ENCODE results near the gene SCEL. TPM values are rescaled to one million over a fixed set of nuclear protein-coding genes. Genes with fewer than 3 reads are reported as not detected.
"Not testable (repeated sequence)": the region's sequence is repeated elsewhere in the genome, so short reads cannot be mapped to it uniquely, and the experiment has no call there.

SCEL gene
- total RNA-seq: 0.31 TPM

DNA sequence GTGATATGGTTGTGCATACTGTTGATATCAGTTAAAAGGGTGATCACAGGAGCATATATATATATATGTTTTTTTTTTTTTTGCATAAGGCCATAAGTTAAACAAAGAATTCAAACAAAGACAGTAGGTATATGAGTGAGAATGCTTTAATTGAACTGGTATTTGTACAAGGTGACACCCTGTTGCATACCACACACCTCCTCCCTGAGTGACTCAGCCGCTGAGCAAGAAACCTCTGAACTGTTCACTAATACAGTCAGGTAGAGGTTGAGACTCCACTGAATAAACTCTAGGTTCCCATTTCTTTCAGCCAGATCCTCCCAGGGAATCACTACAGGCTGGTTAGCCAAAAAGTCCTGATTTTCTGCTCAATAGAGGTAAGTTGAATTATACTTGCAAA, at the start of gene SCEL:
Gene SCEL (plus strand): TSS at position 259 of the 400 bp plus-strand sequence. CDS start 20,170 bp downstream, outside the sequence.
- DNase-seq: no peak

- no peak for DNase-seq
Observed at GRCh38 chr13:77489566-77490337, 45.8 kb upstream of the SCEL start.

- no peak for DNase-seq
Observed at GRCh38 chr13:77492982-77493381, 42.5 kb upstream of the SCEL start.

- no peak for DNase-seq
Observed at GRCh38 chr13:77494226-77494625, 41.3 kb upstream of the SCEL start.

DNA sequence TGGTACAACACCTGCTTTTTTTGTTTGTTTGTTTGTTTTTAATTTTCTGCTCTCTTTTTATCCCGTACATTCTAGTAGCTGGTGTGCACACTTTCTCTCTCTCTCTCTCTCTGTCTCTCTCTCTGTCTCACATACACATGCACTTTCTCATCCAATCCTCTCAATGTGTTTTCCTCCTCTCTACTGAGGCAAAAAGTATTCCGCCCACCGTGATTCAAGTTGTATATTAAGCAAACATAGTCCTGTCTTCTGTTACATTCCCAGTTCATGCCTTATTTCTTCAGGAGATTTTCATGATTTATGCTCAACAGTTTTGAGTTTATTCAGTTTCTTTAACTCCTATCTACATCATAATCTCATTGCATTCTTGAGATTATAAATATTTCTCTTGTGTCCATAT, 38.2 kb upstream of the SCEL start:
- DNase-seq: no peak

GRCh38 chr13:77497835-77498234, 37.7 kb upstream of the SCEL start:
- no peak for DNase-seq

GRCh38 chr13:77502104-77502720, 33.3 kb upstream of the SCEL start:
- no peak for DNase-seq

GRCh38 chr13:77503398-77503797, 32.1 kb upstream of the SCEL start:
- DNase-seq: no peak

- no peak for DNase-seq
Observed at GRCh38 chr13:77506874-77507273, 28.6 kb upstream of the SCEL start.

GRCh38 chr13:77507931-77508776, 27.4 kb upstream of the SCEL start:
- DNase-seq: no peak

DNA sequence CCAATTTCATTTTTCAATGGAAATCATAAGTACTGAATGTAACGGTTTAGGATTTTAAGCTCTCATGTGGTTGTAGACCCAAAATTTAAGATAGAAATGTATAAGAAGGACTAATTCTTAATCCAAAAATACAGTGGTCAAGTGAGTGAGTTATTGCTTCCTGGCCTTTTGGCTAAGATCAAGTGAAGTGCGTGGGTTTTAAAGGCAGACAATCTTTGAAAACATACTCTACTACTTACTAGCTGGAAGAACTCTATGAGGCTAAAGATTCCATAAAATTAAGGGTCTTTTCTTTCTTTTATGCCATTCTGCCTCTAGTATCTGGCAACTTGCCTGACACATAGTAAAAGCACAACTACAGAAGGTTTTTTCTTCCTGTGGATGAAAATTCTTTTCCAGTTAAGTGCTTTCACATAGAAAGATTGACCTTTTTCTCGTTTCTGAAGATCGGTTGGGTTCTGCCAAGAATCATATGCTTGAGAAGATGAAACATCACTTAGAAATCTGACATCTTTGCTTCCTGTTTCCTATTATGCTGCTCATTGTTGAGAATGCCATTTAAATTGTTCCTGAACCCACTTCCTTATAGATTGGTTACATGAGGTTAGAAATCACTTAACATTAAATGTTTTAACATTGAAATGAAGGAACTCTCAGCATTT, 26.4 kb upstream of the SCEL start:
- DNase-seq: no peak

GRCh38 chr13:77510156-77510555, 25.4 kb upstream of the SCEL start:
- DNase-seq: no peak

DNA sequence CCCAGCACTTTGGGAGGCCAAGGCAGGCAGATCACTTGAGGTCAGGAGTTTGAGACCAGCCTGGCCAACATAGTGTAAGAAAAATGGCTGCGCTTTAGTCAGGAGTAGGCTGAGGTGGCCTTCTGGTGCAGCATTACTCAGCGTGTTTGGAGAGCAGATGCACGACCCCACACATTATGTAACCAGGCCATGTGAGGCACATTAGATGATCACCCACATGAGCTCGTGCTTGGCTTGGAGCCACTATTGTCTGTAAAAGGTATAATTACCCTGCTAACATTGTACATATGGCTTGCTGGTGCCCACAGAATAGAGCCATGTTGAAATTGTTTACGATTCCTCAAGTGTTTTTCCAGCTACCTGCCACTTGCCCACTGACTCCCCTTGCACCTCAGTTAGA, 24.0 kb upstream of the SCEL start:
- DNase-seq: no peak

DNA sequence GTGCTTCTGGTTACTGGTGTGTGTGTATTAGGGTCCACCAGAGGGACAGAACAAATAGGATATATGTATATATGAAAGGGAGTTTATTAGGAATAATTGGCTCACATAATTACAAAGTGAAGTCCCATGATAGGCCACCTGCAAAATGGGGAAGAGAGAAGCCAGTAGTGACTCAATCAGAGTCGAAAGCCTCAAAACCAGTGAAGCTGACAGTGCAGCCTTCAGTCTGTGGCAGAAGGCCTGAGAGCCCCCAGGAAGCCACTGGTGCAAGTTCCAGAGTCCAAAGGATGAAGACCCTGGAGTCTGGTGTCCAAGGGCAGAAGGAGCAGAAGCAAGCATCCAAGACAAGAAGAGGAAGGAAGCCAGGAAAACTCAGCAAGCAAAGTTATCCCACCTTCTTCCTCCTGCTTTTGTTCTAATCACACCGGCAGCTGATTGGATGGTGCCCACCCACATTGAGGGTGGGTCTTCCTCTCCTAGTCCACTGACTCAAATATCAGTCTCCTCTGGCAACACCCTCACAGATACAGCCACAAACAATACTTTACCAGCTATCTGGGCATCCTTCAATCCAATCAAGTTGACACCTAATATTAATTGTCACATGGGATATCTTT, 21.7 kb upstream of the SCEL start:
- DNase-seq: no peak

GRCh38 chr13:77514336-77514726, 21.2 kb upstream of the SCEL start:
- no peak for DNase-seq

DNA sequence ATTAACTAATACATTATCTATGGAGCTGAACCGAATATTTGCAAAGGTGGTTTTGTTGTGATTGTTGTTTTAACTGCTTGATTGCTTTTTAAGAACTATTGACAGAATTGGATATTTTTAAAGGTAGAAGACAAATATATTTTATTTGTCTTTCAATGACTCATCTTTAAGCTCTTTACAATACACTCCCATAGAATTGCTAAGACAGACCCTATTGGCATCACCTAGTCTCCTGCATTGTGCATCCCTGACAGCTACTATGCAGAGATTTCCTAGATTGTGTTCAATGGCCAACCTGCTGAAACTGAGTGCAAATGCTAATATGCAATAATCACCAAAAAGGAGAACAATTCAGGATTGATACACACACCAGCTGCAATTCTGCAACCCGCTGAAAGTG, 19.7 kb upstream of the SCEL start:
- DNase-seq: no peak

- DNase-seq: no peak
Observed at GRCh38 chr13:77516342-77516789, 19.1 kb upstream of the SCEL start.

DNA sequence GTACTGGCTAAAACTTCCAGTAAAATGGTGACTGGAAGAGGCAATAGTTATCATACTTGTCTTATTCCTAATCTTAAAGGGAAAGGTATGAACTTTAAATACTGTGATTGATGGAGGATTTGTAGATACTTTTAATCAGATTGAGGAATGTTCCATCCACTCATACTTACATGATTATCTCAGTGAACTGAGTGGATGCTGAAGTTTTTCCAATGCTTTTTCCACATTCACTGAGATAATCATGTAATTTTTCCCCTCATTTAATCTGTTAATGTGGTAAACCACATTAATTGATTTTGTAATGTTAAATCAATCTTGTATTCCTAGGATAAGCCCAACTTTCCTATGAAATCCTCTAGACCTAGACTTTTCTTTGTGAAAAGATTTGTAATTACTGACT, 17.2 kb upstream of the SCEL start:
- no peak for DNase-seq

DNA sequence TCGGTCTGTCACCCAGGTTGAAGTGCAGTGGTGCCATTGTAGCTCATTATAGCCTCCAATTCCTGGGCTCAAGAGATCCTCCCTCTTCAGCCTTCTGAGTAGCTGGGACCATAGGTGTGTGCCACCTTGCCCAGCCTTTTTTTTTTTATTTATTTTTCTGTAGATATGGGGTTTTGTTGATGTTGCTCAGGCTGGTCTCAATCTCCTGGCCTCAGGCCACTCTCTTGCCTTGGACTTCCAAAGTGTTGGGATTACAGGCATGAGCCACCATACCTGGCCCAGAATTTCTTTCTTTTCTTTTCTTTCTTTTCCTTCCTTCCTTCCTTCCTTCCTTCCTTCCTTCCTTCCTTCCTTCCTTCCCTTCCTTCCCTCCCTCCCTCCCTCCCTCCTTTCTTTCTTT, 16.1 kb upstream of the SCEL start:
- not testable (repeated sequence) for DNase-seq

DNA sequence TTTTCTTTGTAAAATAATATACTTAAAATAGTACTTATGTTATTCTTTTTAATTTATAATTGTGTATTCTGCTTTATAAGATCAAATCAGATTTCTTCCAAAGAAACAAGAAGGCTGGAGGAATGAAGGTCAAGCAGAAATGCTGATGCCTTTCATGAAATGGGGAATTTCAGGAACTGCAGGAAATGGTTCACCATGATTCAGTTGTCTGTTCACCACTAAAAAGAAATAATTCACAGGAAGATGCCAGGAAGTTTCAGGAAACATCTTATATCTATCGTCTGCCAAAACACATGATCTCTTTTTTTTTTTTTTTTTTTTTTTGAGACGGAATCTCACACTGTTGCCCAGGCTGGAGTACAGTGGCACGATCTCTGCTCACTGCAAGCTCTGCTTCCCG, 15.7 kb upstream of the SCEL start:
- no peak for DNase-seq

DNA sequence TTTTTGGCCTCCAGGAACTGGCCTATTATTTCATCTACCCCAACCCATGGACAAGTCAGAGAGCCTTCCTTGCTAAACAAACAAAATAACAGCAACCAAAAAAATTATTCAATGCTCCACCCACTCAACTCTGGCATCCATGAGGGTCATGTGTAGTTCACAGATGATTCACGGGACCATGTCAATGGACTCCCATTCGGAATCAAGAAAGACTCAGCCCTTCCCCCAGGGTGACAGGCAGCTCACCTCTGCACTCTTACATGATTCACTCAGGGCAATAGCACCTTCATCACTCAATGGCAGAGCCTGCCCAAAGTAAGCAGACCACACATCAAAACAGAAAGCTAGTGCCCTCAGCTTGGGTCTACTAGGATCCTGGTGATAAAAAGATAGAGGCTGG, 14.3 kb upstream of the SCEL start:
- no peak for DNase-seq

Measured in occipital lobe (tissue), 2 donors.